Right lobe of liver (tissue), 6 donors: Measurements from ENCODE around the gene ARHGAP15. TPM values are rescaled to one million over a fixed set of nuclear protein-coding genes. Genes with fewer than 3 reads are reported as not detected.

Experiments
- ATAC-seq, 4 donors: fragments of 200-7000 bp; cut with Tn5 transposase; one replicate each; pipeline ENCODE4 v1.9.1; 2020; ENCODE audit warnings: mild to moderate bottlenecking in 4 of 4, moderate library complexity in 4 of 4
- DNase-seq, 3 donors: peaks; one replicate each; pipeline ENCODE4 v3.0.0-alpha.2; 2020
- H3K27ac ChIP-seq, 3 donors: fragments of 200-600 bp; one replicate each; pipeline ENCODE4 v1.8.0; 2022
- H3K27me3 ChIP-seq, 2 donors: fragments of 200-600 bp; one replicate each; pipeline ENCODE4 v1.8.0; 2022
- H3K36me3 ChIP-seq, 4 donors: fragments of 200-600 bp; sonication (generic) in 1 of 4; one replicate each; pipeline versions ENCODE4 v1.5.1 to v1.8.0; 2017 to 2022; ENCODE audit warnings: control low read depth in 1 of 4
- H3K4me1 ChIP-seq, 4 donors: fragments of 200-600 bp; sonication (generic) in 1 of 4; one replicate each; pipeline versions ENCODE4 v1.5.1 to v1.8.0; 2017 to 2022; ENCODE audit warnings: control low read depth in 1 of 4
- H3K4me3 ChIP-seq, 3 donors: fragments of 200-600 bp; one replicate each; pipeline ENCODE4 v1.8.0; 2022
- H3K9me3 ChIP-seq, 4 donors: fragments of 200-600 bp; sonication (generic) in 1 of 4; one replicate each; pipeline versions ENCODE4 v1.5.1 to v1.8.0; 2017 to 2022; ENCODE audit warnings: control low read depth in 1 of 4
- CTCF ChIP-seq, 4 donors: fragments of 200-600 bp in 3 of 4; fragments of 450-650 bp in 1 of 4; IDR thresholded peaks; one replicate each; pipeline versions ENCODE4 v1.5.1 to v1.8.0; 2016 to 2022; ENCODE audit warnings: antibody characterized with exemption in 4 of 4, mild to moderate bottlenecking in 2 of 4
- POLR2A ChIP-seq: fragments of 450-650 bp; IDR thresholded peaks from one replicate; pipeline ENCODE4 v1.6.1; 2017; ENCODE audit warnings: antibody characterized with exemption, mild to moderate bottlenecking
- WGBS: methylation state at CpG from one replicate; pipeline ENCODE4 v1.1.6; 2018; ENCODE audit warnings: low coverage, low lambda C conversion rate; ENCODE audit not compliant: insufficient coverage; ENCODE audit errors: missing lambda C conversion rate; 5-methylcytosine and 5-hydroxymethylcytosine counted together
- intact Hi-C, 2 donors: fragments of 100-400 bp; cut with DNase I; formaldehyde crosslinking; loops; one replicate each; pipeline versions ENCODE4 v1.11.2 to v1.14.1; 2022
- total RNA-seq, 6 experiments: library from RNA; depleted of rRNA in 2 of 6; stranded (reverse); fragments of >200 nt in 2 of 6; fragmentation: NEBNext Ultra II Directional in 3 of 6; extraction: Animal tissue kit (Norgen Biotek cat#: 25700) in 3 of 6; gene quantifications; one replicate each; pipeline versions ENCODE4 v1.1.0 to v1.2.4, GENCODE V29; 2016 to 2023
- donor health status: DM: no; HTN: yes; CAD: no.
- donor health status: DM: no; HTN: no; CAD: no.
- donor health status: DM: no; HTN: no; CAD: no.
- donor health status: DM: no; HTN: yes; CAD: no.
- donor health status: DM: no; HTN: yes; CAD: no.

Gene ARHGAP15
- total RNA-seq, 6 experiments from 2014 or later = 3.3 to 8.2 (median 6.6) TPM

GRCh38 chr2:143607231-143608062 lies 478.2 kb downstream of the ARHGAP15 start:
- WGBS = 33% methylated on average over 5 of the region's 5 CpGs
- intact Hi-C loops = no loop called here
- TF ChIP-seq CTCF (IDR thresholded peaks at IDR 0.05) (no peak), POLR2A (no peak)
- ATAC-seq (no peak), DNase-seq (no peak)
- no peaks in the 10 kb centered on the region for H3K9me3 ChIP-seq
- H3K36me3 ChIP-seq = no peaks in the 10 kb centered on the region
- no peak overlapping the region for H3K4me3 ChIP-seq
- H3K27ac ChIP-seq = no peak overlapping the region
- no peaks in the 10 kb centered on the region for H3K27me3 ChIP-seq
- H3K4me1 ChIP-seq = no peaks in the 10 kb centered on the region

GRCh38 chr2:143608063-143608423 lies 478.8 kb downstream of the ARHGAP15 start:
- no peaks in the 10 kb centered on the region for H3K36me3 ChIP-seq
- DNase-seq (no peak), ATAC-seq (no peak)
- no peaks in the 10 kb centered on the region for H3K4me1 ChIP-seq
- no peaks in the 10 kb centered on the region for H3K27me3 ChIP-seq
- H3K27ac ChIP-seq = no peak overlapping the region
- 58% methylated on average over 3 of the region's 3 CpGs for WGBS
- TF ChIP-seq POLR2A (no peak), CTCF (IDR thresholded peaks at IDR 0.05) (no peak)
- no peak overlapping the region for H3K4me3 ChIP-seq
- H3K9me3 ChIP-seq = no peaks in the 10 kb centered on the region
- intact Hi-C loops = no loop called here

GRCh38 chr2:143608758-143609157 lies 479.5 kb downstream of the ARHGAP15 start:
- no peaks in the 10 kb centered on the region for H3K27me3 ChIP-seq
- H3K4me1 ChIP-seq = no peaks in the 10 kb centered on the region
- intact Hi-C loops = no loop called here
- H3K9me3 ChIP-seq = no peaks in the 10 kb centered on the region
- H3K36me3 ChIP-seq = no peaks in the 10 kb centered on the region
- no peak overlapping the region for H3K4me3 ChIP-seq
- ATAC-seq = no peak
- no peak for DNase-seq
- no peak overlapping the region for H3K27ac ChIP-seq
- TF ChIP-seq POLR2A (no peak), CTCF (IDR thresholded peaks at IDR 0.05) (no peak)

GRCh38 chr2:143611336-143611735 lies 482.1 kb downstream of the ARHGAP15 start:
- WGBS = 82% methylated on average over 4 of the region's 4 CpGs
- Histone ChIP-seq H3K36me3 (no peaks in the 10 kb centered on the region), H3K27me3 (no peaks in the 10 kb centered on the region), H3K27ac (no peak overlapping the region), H3K4me1 (no peaks in the 10 kb centered on the region), H3K9me3 (no peaks in the 10 kb centered on the region), H3K4me3 (no peak overlapping the region)
- TF ChIP-seq CTCF (IDR thresholded peaks at IDR 0.05) (no peak), POLR2A (no peak)
- intact Hi-C loops = no loop called here
- DNase-seq = no peak
- no peak for ATAC-seq
